Loucy (cell line): ENCODE data around the gene CAPZA2.

Experiments
- H2AFZ ChIP-seq: fragments of 200-600 bp; sonication (generic); 2 replicates; pipeline ENCODE4 v1.6.0; 2016; ENCODE audit warnings: antibody characterized with exemption, mild to moderate bottlenecking, low read length, moderate library complexity
- H3F3A ChIP-seq: fragments of 200-600 bp; 2 replicates; pipeline ENCODE4 v1.6.0; 2016; ENCODE audit warnings: antibody characterized with exemption, low read depth, mild to moderate bottlenecking
- H3K27me3 ChIP-seq: fragments of 200-600 bp; sonication (generic); 2 replicates; pipeline ENCODE4 v1.6.1; 2014; ENCODE audit warnings: low read length, mild to moderate bottlenecking; ENCODE audit not compliant: insufficient read depth, poor library complexity, severe bottlenecking
- H3K36me3 ChIP-seq: fragments of 200-600 bp; sonication (generic); 2 replicates; pipeline ENCODE4 v1.6.1; 2016; ENCODE audit warnings: low read length; ENCODE audit not compliant: insufficient read depth
- H3K4me1 ChIP-seq: fragments of 200-600 bp; sonication (generic); 2 replicates; pipeline ENCODE4 v1.5.1; 2014; ENCODE audit warnings: low read length, mild to moderate bottlenecking; ENCODE audit not compliant: insufficient read depth, poor library complexity, severe bottlenecking
- H3K4me2 ChIP-seq: fragments of 200-600 bp; sonication (generic); 2 replicates; pipeline ENCODE4 v1.6.0; 2014; ENCODE audit warnings: antibody characterized with exemption, low read length, low read depth, mild to moderate bottlenecking; ENCODE audit not compliant: poor library complexity, severe bottlenecking
- H3K4me3 ChIP-seq: fragments of 200-600 bp; sonication (generic); 2 replicates; pipeline ENCODE4 v1.5.1; 2014; ENCODE audit warnings: low read length, mild to moderate bottlenecking, mixed read lengths; ENCODE audit not compliant: poor library complexity, severe bottlenecking
- H3K79me2 ChIP-seq: fragments of 200-600 bp; sonication (generic); 2 replicates; pipeline ENCODE4 v1.6.1; 2014; ENCODE audit warnings: low read length; ENCODE audit not compliant: insufficient read depth
- H3K9ac ChIP-seq: fragments of 200-600 bp; sonication (generic); 2 replicates; pipeline ENCODE4 v1.6.0; 2014; ENCODE audit warnings: mild to moderate bottlenecking, low read depth, low read length, moderate library complexity; ENCODE audit not compliant: poor library complexity, severe bottlenecking
- H3K9me2 ChIP-seq: fragments of 200-600 bp; sonication (generic); replicated peaks from 2 replicates; pipeline ENCODE4 v1.6.1; 2016; ENCODE audit warnings: low read depth, low read length, mixed read lengths
- H3K9me3 ChIP-seq: fragments of 200-600 bp; sonication (generic); 2 replicates; pipeline ENCODE4 v1.6.1; 2014; ENCODE audit warnings: mild to moderate bottlenecking, antibody characterized with exemption, low read length, low read depth; ENCODE audit not compliant: insufficient read depth
- H4K20me1 ChIP-seq: fragments of 200-600 bp; sonication (generic); 2 replicates; pipeline ENCODE4 v1.6.0; 2014; ENCODE audit warnings: antibody characterized with exemption, low read length, mild to moderate bottlenecking; ENCODE audit not compliant: insufficient read depth, poor library complexity, severe bottlenecking
- CTCF ChIP-seq: fragments of 200-600 bp; sonication (generic); conservative IDR thresholded peaks from 2 replicates; pipeline ENCODE4 v1.5.1; 2014; ENCODE audit warnings: mild to moderate bottlenecking, antibody characterized with exemption, low read length
- EZH2phosphoT487 ChIP-seq: fragments of 200-600 bp; IDR thresholded peaks from 2 replicates; pipeline ENCODE4 v1.6.1; 2018; ENCODE audit warnings: antibody characterized with exemption, mild to moderate bottlenecking, moderate library complexity, borderline replicate concordance

The CAPZA2 gene

GRCh38 chr7:116885724-116886123, 23.3 kb downstream of the CAPZA2 start:
- H3K9ac ChIP-seq, result no peak overlapping the region
- no peaks in the 10 kb centered on the region for H3K27me3 ChIP-seq
- no peaks in the 10 kb centered on the region for H3K9me3 ChIP-seq
- H3K9me2 ChIP-seq, result no peaks in the 10 kb centered on the region
- no peak overlapping the region for H3K4me3 ChIP-seq
- no peak overlapping the region for H2AFZ ChIP-seq
- H3K79me2 ChIP-seq, result peaks cover 87% of the 10 kb centered on the region
- no peak for TF ChIP-seq CTCF
- TF ChIP-seq EZH2phosphoT487, result no peak
- no peaks in the 10 kb centered on the region for H3F3A ChIP-seq
- H3K36me3 ChIP-seq, result peaks cover 37% of the 10 kb centered on the region
- peaks cover 75% of the 10 kb centered on the region for H4K20me1 ChIP-seq
- H3K4me1 ChIP-seq, result no peaks in the 10 kb centered on the region
- no peak overlapping the region for H3K4me2 ChIP-seq

DNA sequence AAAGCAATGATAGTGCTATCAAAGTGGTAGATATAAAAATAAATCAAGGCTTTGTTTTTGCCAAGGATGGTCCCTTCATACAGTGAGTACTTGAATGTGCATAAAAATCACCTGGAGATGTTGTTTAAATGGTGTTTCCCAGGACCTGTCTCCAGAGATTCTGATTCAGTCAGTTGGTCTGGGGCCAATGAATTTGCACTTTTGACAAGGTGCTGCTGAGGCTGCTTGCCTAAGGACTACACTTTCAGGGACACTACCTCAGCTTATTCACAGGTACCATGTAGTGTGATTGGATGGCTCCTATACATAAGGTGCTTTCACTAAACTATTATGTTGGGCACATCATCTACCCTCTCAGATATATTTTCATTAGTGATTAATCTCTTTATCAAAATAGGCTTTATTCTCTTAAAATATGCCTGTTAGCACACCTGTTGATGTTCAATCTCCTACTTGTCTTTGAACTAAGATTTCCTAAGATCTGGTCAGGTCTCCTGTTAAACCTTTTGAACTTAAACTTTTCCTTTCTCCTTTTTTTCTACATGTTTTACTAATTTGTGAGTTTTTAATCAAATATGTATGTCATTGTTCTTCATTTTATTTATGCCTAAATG, 24.3 kb downstream of the CAPZA2 start:
- Histone ChIP-seq H3K9ac (no peak overlapping the region), H3K36me3 (peaks cover 39% of the 10 kb centered on the region), H3K4me3 (no peak overlapping the region), H3K27me3 (no peaks in the 10 kb centered on the region), H3K9me2 (no peaks in the 10 kb centered on the region), H3K79me2 (peaks cover 84% of the 10 kb centered on the region), H3F3A (no peaks in the 10 kb centered on the region), H2AFZ (no peak overlapping the region), H3K4me1 (no peaks in the 10 kb centered on the region), H3K4me2 (no peak overlapping the region), H3K9me3 (no peaks in the 10 kb centered on the region), H4K20me1 (peaks cover 69% of the 10 kb centered on the region)
- no peak for TF ChIP-seq CTCF
- TF ChIP-seq EZH2phosphoT487, result no peak

GRCh38 chr7:116888895-116889294, 26.5 kb downstream of the CAPZA2 start:
- Histone ChIP-seq H3K9me2 (no peaks in the 10 kb centered on the region), H4K20me1 (peaks cover 47% of the 10 kb centered on the region), H3K36me3 (peaks cover 58% of the 10 kb centered on the region), H3K9ac (no peak overlapping the region), H3K4me1 (no peaks in the 10 kb centered on the region), H3K79me2 (peaks cover 70% of the 10 kb centered on the region), H3K9me3 (no peaks in the 10 kb centered on the region), H3K4me2 (no peak overlapping the region), H3K27me3 (no peaks in the 10 kb centered on the region), H3F3A (0 out of 2 replicates have a peak, but pooled peaks cover 2% of the 10 kb centered on the region), H3K4me3 (no peak overlapping the region), H2AFZ (no peak overlapping the region)
- TF ChIP-seq CTCF (no peak), EZH2phosphoT487 (no peak)
